IPS DF 4.7 (cell line): ENCODE results near the gene LMNB1.

ENCODE experiments used
- DNase-seq: peaks from one replicate; pipeline ENCODE4 v3.0.0-alpha.2; 2013; ENCODE audit warnings: low spot score; ENCODE audit errors: extremely low read depth

The LMNB1 gene

GRCh38 chr5:126854526-126855110, 77.7 kb downstream of the LMNB1 start:
- DNase-seq: no peak

GRCh38 chr5:126855266-126855665, 78.3 kb downstream of the LMNB1 start:
- no peak for DNase-seq

DNA sequence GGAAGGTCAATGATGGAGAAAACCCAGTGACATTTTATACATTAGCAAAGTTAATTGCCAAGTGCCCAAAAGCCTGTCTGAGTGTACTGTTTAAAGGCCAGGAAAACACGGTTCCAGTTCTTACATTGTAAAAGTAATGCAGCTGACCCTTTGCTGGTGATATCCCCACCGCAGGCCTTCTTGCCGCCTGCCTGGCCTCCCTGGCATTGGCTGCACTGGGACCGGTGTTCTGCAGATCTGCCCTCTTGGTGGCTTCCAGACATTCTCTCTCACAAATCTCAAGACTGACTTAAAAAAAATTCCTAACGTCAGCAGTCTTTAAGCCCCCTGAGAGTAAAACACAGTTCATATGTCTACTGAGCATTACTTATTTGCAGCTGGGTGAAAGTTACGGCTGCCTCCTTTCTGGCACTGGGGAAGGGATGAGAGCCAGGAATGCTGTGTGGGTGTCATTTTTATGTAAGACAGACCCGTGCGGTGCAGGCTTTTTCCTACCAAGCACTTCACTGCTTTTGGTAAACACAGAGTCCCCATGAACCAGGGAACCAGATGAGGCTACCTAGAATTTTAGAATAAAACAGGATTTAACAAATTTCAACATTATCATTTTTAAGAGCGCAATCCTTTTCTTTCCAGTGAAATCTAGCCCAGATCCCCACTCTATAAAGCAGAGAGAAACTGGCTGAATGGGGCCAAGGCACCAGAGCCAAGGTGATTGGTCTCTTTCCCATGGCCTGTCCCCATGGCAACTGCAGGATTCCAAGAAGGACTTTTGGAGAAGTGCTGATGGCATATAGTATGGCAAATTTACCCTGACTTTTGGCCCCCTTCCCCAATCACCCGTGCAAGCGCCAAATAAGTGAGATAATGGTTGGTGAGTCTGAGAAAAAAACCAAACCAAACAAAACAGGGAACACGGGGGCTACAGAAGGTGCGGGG, 80.8 kb downstream of the LMNB1 start:
- DNase-seq: no peak

DNA sequence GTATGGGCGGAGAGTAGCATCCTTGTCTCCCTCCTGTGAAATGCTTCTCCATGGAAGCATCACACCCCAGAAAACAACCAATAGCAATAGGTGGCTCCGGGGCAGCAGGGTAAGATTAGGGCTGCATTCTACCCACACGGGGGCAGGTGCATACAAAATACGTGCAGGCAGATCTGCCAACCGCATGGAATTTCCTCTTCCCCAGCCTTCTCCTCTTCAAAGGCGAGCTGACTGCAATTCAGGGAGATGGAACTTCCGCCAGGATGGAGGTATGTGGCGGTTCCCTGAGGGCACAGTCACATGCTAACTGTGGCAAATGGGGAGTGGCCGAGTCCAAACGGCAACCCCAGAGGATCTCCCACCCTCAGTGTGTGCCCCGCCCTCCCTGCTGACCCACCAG, 81.5 kb downstream of the LMNB1 start:
- peak; percentile 66 for DNase-seq

- no peak for DNase-seq
These were observed 86.5 kb downstream of the LMNB1 start for GRCh38 chr5:126863402-126863801.

GRCh38 chr5:126864042-126864688, 87.2 kb downstream of the LMNB1 start:
- no peak for DNase-seq

DNA sequence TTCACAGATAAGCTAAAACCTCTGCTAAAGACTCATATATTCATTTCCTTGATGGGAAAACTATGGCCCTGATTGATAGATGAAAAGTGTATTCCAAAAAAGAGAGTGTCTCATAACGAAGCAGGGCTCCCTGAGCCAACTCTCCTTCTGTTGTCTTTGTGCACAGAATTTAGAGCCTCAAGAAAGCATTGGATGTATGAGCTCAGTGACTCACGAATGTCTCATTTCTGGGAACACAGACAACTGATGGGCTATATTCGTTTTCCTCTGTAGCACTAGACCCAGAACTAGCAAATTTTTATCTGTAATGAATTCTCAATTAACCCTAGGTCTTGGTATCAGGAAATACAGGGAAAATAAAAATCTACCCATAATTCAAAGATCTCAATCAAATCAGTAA, 88.4 kb downstream of the LMNB1 start:
- no peak for DNase-seq

DNA sequence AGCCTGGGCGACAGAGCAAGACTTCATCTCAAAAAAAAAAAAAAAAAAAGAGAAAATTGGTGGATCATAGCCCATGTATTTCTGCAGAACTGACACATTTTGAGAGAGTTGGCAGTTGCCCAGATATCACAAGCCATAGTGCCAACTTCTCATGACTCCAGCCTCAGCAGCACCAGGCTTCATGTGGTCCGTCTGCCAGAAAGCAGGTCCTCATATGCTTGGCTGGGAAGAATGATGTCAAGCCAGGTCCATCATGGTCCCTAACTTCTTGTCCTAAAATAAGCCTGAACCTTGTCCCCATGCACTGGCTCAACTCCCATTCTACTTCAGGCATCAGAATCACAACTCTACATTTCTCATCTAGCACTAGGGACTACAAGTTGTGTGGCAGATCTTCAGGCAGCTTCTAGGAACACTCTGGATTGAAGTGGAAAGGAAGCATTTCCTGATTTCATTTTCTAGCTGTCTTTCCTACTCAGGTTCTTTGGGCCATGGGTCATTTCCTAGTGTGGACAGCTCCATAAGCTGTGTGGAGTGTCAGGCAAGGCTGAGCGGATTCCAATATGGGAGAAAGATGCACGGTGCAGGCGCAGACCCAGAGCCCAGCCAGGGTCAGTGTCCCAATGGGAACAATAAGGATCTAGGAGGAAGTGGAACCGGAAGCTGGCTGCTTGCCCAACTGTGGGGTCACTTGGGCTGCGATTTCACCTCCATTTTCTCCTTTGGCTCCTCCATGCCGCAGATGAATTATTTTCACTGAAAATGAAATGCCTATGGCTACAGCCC, 90.1 kb downstream of the LMNB1 start:
- DNase-seq: no peak

- DNase-seq: no peak
These were observed 91.5 kb downstream of the LMNB1 start for GRCh38 chr5:126868338-126869004.

DNA sequence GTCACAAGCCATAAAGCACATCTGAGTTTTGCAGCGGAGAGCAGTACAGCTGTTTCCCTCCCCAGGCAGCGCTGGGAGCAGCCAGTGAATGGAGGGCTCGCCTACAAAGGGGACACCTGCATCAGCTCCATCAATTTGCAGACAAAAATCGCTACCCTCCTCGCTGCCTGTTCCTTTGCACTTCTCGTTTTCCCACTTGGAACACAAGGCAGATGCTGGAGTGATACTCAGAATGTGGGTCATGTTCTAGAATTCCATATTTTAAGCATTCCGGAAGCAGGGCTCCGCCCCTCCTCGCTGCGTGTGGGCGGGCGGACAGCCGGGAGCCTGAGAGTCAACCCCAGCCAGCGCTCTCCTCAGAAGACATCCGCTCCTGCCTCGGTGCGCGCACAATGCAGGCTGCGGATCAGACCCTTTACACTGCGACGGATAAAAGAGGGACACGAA, 92.1 kb downstream of the LMNB1 start:
- no peak for DNase-seq

- no peak for DNase-seq
These were observed 94.5 kb downstream of the LMNB1 start for GRCh38 chr5:126871441-126871840.

GRCh38 chr5:126872561-126873354, 95.8 kb downstream of the LMNB1 start:
- no peak for DNase-seq

DNA sequence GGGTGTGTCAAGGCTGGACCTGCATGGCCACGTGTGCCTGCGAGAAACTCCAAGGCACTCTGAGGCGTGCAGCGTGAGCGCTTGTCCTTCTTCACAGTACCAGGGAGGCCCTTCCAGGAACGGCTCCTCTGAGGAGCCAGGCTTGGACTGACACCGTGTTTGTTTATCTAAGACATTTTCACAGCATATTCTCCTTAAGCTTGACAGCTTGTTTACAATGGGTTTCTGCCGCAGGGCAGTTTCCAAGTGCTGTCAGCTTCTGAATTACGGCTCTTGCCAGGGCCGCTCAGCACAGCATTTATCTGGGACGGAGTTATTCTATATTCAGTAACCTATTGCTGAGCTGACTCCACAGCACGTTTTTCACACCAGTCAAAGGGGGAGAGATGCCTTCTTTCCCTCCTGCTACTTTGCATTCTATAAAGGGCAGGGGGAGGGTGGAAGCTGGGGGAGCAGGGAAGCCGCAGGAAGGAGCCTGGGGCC, 98.4 kb downstream of the LMNB1 start:
- DNase-seq: no peak

DNA sequence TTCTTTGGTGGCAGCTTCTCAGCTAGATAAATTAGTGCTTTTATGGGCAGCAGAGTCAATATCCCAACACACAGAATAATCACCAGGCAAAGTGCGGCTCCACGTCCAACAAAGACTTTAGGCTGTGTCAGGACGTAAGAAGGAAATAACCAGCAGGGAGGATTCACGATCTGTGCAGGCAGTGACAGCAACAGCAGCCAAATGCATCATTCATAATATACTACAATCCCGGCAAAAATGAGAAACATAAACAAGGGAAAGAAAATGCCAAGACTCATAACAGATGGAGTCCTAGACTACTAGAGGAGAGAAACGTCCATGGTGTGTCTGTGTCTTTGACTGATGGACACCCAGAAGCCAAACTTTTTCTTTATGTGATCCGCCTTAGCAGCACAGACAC, 100.7 kb downstream of the LMNB1 start:
- no peak for DNase-seq

- no peak for DNase-seq
These were observed 101.1 kb downstream of the LMNB1 start for GRCh38 chr5:126878085-126878484.

GRCh38 chr5:126878634-126879033, 101.7 kb downstream of the LMNB1 start:
- no peak for DNase-seq

DNA sequence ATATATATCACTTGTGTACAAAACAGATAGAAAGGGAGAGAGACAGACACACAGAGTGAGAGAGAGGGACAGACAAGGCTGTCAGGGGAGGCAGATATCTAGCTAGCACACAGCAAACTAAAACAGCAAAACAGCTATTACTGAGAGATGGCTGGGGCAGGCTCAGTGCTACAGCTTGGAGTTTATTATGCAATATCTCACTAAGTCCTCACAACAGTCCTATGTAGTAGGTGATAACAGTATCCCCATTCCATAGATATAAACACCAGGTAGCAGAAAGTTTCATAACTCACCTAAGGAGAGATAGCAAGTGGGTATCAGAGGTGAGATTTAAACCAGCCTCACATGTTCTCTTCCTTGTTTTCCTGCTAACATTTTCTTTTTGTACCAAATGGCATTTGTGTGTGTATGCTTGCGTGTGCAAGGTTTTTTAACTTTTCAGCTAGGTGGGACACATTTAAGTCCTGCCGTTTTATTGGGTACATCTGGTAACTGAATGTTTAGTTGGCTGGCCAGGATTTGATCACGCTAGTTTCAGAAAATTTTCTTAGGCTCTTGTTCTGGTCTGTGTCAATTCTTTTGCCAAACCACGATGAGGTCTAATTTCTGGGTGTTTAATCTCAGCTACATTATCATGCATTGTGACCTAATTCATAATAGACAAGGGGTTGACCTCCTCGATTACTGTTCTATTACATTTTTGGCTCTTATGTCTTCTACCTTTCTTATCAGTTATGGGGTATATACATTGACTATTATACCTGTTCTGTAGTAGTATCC, 105.1 kb downstream of the LMNB1 start:
- DNase-seq: no peak

DNA sequence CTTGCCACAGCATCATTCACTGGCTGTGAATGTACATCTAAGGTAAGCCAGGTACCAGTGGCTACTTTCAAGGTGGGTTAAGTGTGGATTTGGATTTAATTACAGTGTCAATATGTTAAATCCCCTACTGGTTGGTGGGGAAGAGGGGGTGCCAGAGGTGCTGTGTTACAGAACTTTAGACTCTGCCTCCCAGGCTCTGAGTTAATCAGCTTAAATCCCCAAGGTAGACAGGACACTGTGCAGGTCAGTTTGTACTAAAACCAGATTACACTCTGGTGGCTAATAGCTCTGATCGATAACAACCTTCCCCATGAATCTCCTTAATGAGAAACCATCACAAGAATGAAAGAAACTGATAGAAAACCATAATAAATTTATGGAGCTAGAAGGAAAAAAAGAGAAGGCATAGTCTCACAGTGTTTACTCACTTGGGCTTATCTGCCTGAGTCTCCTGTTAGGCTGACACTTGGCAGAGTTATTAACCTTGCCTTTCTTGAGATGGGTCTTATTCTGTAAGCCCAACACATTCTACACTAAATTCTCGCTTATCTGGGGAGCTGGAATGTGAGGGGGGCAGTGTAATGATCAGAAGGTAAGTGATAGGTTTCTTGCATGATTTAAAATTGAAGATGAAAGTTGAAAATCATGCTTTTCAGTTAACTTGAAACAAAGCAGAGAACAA, 106.8 kb downstream of the LMNB1 start:
- no peak for DNase-seq
